Measurements from ENCODE around the gene CNN2.

GRCh38 chr19:1063909-1064660 is 37.7 kb downstream of the CNN2 start:
- TF ChIP-seq CTCF (conservative IDR thresholded peaks at IDR 0.05): no peak
- TF ChIP-seq ZFX (IDR thresholded peaks at IDR 0.05): no peak
